SK-N-SH (cell line): ENCODE results near the gene ARHGAP20. TPM values are rescaled to one million over a fixed set of nuclear protein-coding genes. Genes with fewer than 3 reads are reported as not detected.

Experiments
- CTCF ChIA-PET: fragments of 300-600, 350-600 bp; formaldehyde crosslinking; extraction: SDS; loops from one replicate; lab custom pipeline; 2021; lab: Yijun Ruan, JAX
- POLR2A ChIA-PET: fragments of 350-600 bp; sonication (Branson Sonifier 250); formaldehyde crosslinking; extraction: SDS; loops from one replicate; lab custom pipeline; 2020; ENCODE audit warnings: antibody characterized with exemption, inconsistent platforms; lab: Yijun Ruan, JAX
- DNase-seq: peaks from one replicate; pipeline ENCODE4 v3.0.0; 2012
- H2AFZ ChIP-seq: fragments of 200-600 bp; sonication (generic); 2 replicates; pipeline ENCODE4 v1.8.1; 2016; ENCODE audit warnings: antibody characterized with exemption, mild to moderate bottlenecking, low read depth
- H3F3A ChIP-seq: fragments of 200-600 bp; sonication (generic); replicated peaks from 2 replicates; pipeline ENCODE3; 2016; ENCODE audit warnings: antibody characterized with exemption, mild to moderate bottlenecking; ENCODE audit not compliant: insufficient read depth
- H3K27ac ChIP-seq, 2 experiments: fragments of 200-500 bp in 1 of 2; fragments of 200-600 bp in 1 of 2; sonication (Bioruptor generic) in 1 of 2; sonication (generic), shearing (Covaris generic) in 1 of 2; 2 replicates each; pipeline versions ENCODE4 v1.5.1 to v1.6.1; 2014 to 2016; ENCODE audit warnings: low read depth in 2 of 2, inconsistent platforms in 1 of 2, low read length in 1 of 2, mild to moderate bottlenecking in 1 of 2, mixed read lengths in 1 of 2
- H3K27me3 ChIP-seq: fragments of 200-600 bp; sonication (generic), shearing (Covaris generic); 2 replicates; pipeline ENCODE4 v1.6.1; 2016; ENCODE audit warnings: mixed run types; ENCODE audit not compliant: insufficient read depth
- H3K36me3 ChIP-seq, 2 experiments: fragments of 200-500 bp in 1 of 2; fragments of 200-600 bp in 1 of 2; sonication (Bioruptor generic) in 1 of 2; sonication (generic) in 1 of 2; replicated peaks in 1 of 2; 2 replicates each; pipeline versions ENCODE3 to v1.5.1; 2014 to 2016; ENCODE audit warnings: low read length in 1 of 2, mild to moderate bottlenecking in 1 of 2; ENCODE audit not compliant: insufficient read depth in 2 of 2, control insufficient read depth in 1 of 2
- H3K4me1 ChIP-seq, 2 experiments: fragments of 200-500 bp in 1 of 2; fragments of 200-600 bp in 1 of 2; sonication (Bioruptor generic) in 1 of 2; sonication (generic), shearing (Covaris generic) in 1 of 2; 2 replicates each; pipeline versions ENCODE4 v1.5.1 to v1.6.1; 2014 to 2016; ENCODE audit warnings: low read depth in 1 of 2, low read length in 1 of 2, mixed run types in 1 of 2; ENCODE audit not compliant: insufficient read depth in 2 of 2, control insufficient read depth in 1 of 2
- H3K4me2 ChIP-seq: fragments of 200-600 bp; sonication (generic), shearing (Covaris generic); 2 replicates; pipeline ENCODE4 v1.6.1; 2017; ENCODE audit warnings: mixed run types
- H3K4me3 ChIP-seq, 2 experiments: fragments of 200-500 bp in 1 of 2; fragments of 200-600 bp in 1 of 2; sonication (Bioruptor generic) in 1 of 2; sonication (generic), shearing (Covaris generic) in 1 of 2; 2 replicates each; pipeline versions ENCODE4 v1.5.1 to v1.8.1; 2014 to 2016; ENCODE audit warnings: low read depth in 2 of 2, inconsistent platforms in 1 of 2, low read length in 1 of 2, mild to moderate bottlenecking in 1 of 2, mixed read lengths in 1 of 2, moderate library complexity in 1 of 2
- H3K79me2 ChIP-seq: fragments of 200-600 bp; sonication (generic); 2 replicates; pipeline ENCODE4 v1.8.1; 2017; ENCODE audit warnings: mild to moderate bottlenecking; ENCODE audit not compliant: insufficient read depth
- H3K9ac ChIP-seq: fragments of 200-600 bp; sonication (generic); 2 replicates; pipeline ENCODE4 v1.6.1; 2017; ENCODE audit warnings: mixed run types
- H3K9me2 ChIP-seq: fragments of 200-600 bp; sonication (generic); 2 replicates; pipeline ENCODE4 v1.6.1; 2017; ENCODE audit warnings: mixed run types
- H3K9me3 ChIP-seq: fragments of 200-600 bp; sonication (generic); 2 replicates; pipeline ENCODE4 v1.6.1; 2017; ENCODE audit warnings: mixed run types, mild to moderate bottlenecking, moderate library complexity
- H4K20me1 ChIP-seq: fragments of 200-600 bp; sonication (generic); 2 replicates; pipeline ENCODE4 v1.6.1; 2017; ENCODE audit warnings: mild to moderate bottlenecking, mixed run types; ENCODE audit not compliant: insufficient read depth
- EZH2phosphoT487 ChIP-seq: fragments of 200-600 bp; sonication (generic); IDR thresholded peaks from 2 replicates; pipeline ENCODE4 v1.6.1; 2017; ENCODE audit warnings: low read depth, mixed run types, mild to moderate bottlenecking, antibody characterized with exemption, moderate library complexity, borderline replicate concordance
- FOXJ3 ChIP-seq: sonication (generic); formaldehyde crosslinking; IDR thresholded peaks from 2 replicates; pipeline ENCODE4 v1.5.1; 2020; ENCODE audit warnings: mild to moderate bottlenecking, missing genetic modification reagents
- NFIC ChIP-seq: IDR thresholded peaks from 2 replicates; pipeline ENCODE4 v1.4.0; 2012; ENCODE audit warnings: borderline replicate concordance
- POLR2AphosphoS5 ChIP-seq: IDR thresholded peaks from 2 replicates; pipeline ENCODE4 v1.6.1; 2012; ENCODE audit warnings: low read depth, low read length
- RAD21 ChIP-seq: IDR thresholded peaks from 2 replicates; pipeline ENCODE4 v1.6.1; 2012; ENCODE audit warnings: mild to moderate bottlenecking, low read length
- REST ChIP-seq: IDR thresholded peaks from 2 replicates; pipeline ENCODE4 v1.6.1; 2012; ENCODE audit warnings: mild to moderate bottlenecking, low read depth, low read length, moderate library complexity
- RFX5 ChIP-seq: IDR thresholded peaks from 2 replicates; pipeline ENCODE4 v1.6.1; 2012; ENCODE audit warnings: mild to moderate bottlenecking, improper control_type of control experiment, low read length
- RXRA ChIP-seq: IDR thresholded peaks from 2 replicates; pipeline ENCODE4 v1.4.0; 2012; ENCODE audit warnings: low read depth, mild to moderate bottlenecking, borderline replicate concordance
- SIN3A ChIP-seq: IDR thresholded peaks from 2 replicates; pipeline ENCODE4 v1.6.1; 2012; ENCODE audit warnings: low read depth, mild to moderate bottlenecking, low read length, moderate library complexity, borderline replicate concordance
- TCF12 ChIP-seq: IDR thresholded peaks from 2 replicates; pipeline ENCODE4 v1.4.0; 2012
- TEAD4 ChIP-seq: IDR thresholded peaks from 2 replicates; pipeline ENCODE4 v1.4.0; 2012; ENCODE audit warnings: mild to moderate bottlenecking, borderline replicate concordance; ENCODE audit not compliant: insufficient read depth
- USF2 ChIP-seq: fragments of 150-350 bp; IDR thresholded peaks from 2 replicates; pipeline ENCODE4 v1.6.1; 2017; ENCODE audit warnings: antibody characterized with exemption, low read length, low read depth, borderline replicate concordance
- ZBTB33 ChIP-seq: IDR thresholded peaks from 2 replicates; pipeline ENCODE4 v1.4.0; 2012; ENCODE audit warnings: low read depth, borderline replicate concordance
- WGBS: methylation state at CpG from one replicate; pipeline ENCODE4 v1.1.6; 2017; ENCODE audit warnings: low lambda C conversion rate; 5-methylcytosine and 5-hydroxymethylcytosine counted together
- polyA plus RNA-seq, 3 experiments: library from polyadenylated mRNA; depleted of rRNA; stranded (reverse); fragments of >200 nt; gene quantifications; 2 replicates each; pipeline ENCODE4 v1.2.3, GENCODE V29; 2012
- TF ChIP-seq, protein P1 (sequence below): fragments of 150-350 bp; IDR thresholded peaks from 2 replicates; pipeline ENCODE4 v1.6.1; 2016; ENCODE audit warnings: mild to moderate bottlenecking, low read depth, low read length

Gene ARHGAP20
- polyA plus RNA-seq, 1 of the 3 experiments (the other 2 are of a cell fraction) = 0.76 TPM

- no peaks in the 10 kb centered on the region for H4K20me1 ChIP-seq
- CTCF ChIA-PET = interaction anchor here (0.7 kb wide), 1 partner anchor 29 kb away, joined by 3 read pairs; no protein-coding TSS in a partner anchor
- H3K4me2 ChIP-seq = no peak overlapping the region
- no peak for DNase-seq
- no peak overlapping the region for H3K9ac ChIP-seq
- H3F3A ChIP-seq = no peaks in the 10 kb centered on the region
- H3K9me3 ChIP-seq = no peaks in the 10 kb centered on the region
- H3K9me2 ChIP-seq = no peaks in the 10 kb centered on the region
- POLR2A ChIA-PET = no interaction called here
- no peaks in the 10 kb centered on the region for H3K36me3 ChIP-seq
- H3K4me1 ChIP-seq = no peaks in the 10 kb centered on the region
- no peaks in the 10 kb centered on the region for H3K79me2 ChIP-seq
- WGBS = 36% methylated on average over 4 of the region's 4 CpGs
- no peak overlapping the region for H3K27ac ChIP-seq
- no peak overlapping the region for H2AFZ ChIP-seq
- no peaks in the 10 kb centered on the region for H3K27me3 ChIP-seq
- H3K4me3 ChIP-seq = no peak overlapping the region
- TF ChIP-seq ZBTB33 (no peak), NFIC (no peak), POLR2AphosphoS5 (no peak), RXRA (no peak), REST (no peak), SIN3A (no peak), RAD21 (no peak), TCF12 (no peak), EZH2phosphoT487 (no peak), RFX5 (no peak), FOXJ3 (CRISPR knock-in tag) (no peak), TEAD4 (no peak), USF2 (no peak)
- TF ChIP-seq, protein P1, sequence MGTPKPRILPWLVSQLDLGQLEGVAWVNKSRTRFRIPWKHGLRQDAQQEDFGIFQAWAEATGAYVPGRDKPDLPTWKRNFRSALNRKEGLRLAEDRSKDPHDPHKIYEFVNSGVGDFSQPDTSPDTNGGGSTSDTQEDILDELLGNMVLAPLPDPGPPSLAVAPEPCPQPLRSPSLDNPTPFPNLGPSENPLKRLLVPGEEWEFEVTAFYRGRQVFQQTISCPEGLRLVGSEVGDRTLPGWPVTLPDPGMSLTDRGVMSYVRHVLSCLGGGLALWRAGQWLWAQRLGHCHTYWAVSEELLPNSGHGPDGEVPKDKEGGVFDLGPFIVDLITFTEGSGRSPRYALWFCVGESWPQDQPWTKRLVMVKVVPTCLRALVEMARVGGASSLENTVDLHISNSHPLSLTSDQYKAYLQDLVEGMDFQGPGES = no peak
These were observed 82.6 kb downstream of the ARHGAP20 start for GRCh38 chr11:110629594-110629993.
